ENCODE measurements around the gene CHST4. TPM values are rescaled to one million over a fixed set of nuclear protein-coding genes. Genes with fewer than 3 reads are reported as not detected.
A peak's percentile ranks its signal among the peaks of the same experiment; 100 is the strongest.

Gene CHST4
- total and polyA plus RNA-seq, 9 of the 15 experiments (the other 6 are each of a cell fraction or from before 2014, with no cell fraction given): 0.07 TPM; not detected in 8

GRCh38 chr16:71555230-71555891 is 29.1 kb downstream of the CHST4 start:
- no peak overlapping the region for H3K9ac ChIP-seq (ENCODE audit: insufficient read depth in 1 of 2, low read depth in 2 of 2, low read length in 2 of 2)
- no peak overlapping the region for H3K4me3 ChIP-seq
- FAIRE-seq (no peak), ATAC-seq (no peak), DNase-seq (ENCODE audit: extremely low read depth in 1 of 4, low spot score in 3 of 4) (no peak)
- TF ChIP-seq DMBX1 (CRISPR knock-in tag; IDR thresholded peaks at IDR 0.05; ENCODE audit: borderline replicate concordance): no peak
- TF ChIP-seq ZNF41 (CRISPR knock-in tag; conservative IDR thresholded peaks at IDR 0.05): 0 out of 2 replicates have a peak, but pooled peaks have one; percentile 50
- ChIA-PET POLR2A (interaction anchor here (0.8 kb wide), 1 partner anchor 11 kb away, joined by 4 read pairs; no protein-coding TSS in a partner anchor), CTCF (ENCODE audit: low intra/inter-chr PET ratio) (no interaction called here)
- H3K9me1 ChIP-seq (ENCODE audit: control insufficient read depth, insufficient read depth, low read length): no peaks in the 10 kb centered on the region
- no peaks in the 10 kb centered on the region for H3K79me2 ChIP-seq (ENCODE audit: control insufficient read depth, insufficient read depth, low read length)
- no peaks in the 10 kb centered on the region for H4K20me1 ChIP-seq (replicated peaks; ENCODE audit: control insufficient read depth, insufficient read depth, low read length)
- no peaks in the 10 kb centered on the region for H3K36me3 ChIP-seq (ENCODE audit: control insufficient read depth, insufficient read depth, low read length)
- WGBS (ENCODE audit: insufficient coverage, low coverage, missing lambda C conversion rate): 0% methylated on average over 1 of the region's 1 CpG
- H2AFZ ChIP-seq (ENCODE audit: low read depth, low read length): no peak overlapping the region
- no TSS peak for BruUV-seq (replicated peaks)
- no peaks in the 10 kb centered on the region for H3K4me1 ChIP-seq (replicated peaks in 1 of 2; ENCODE audit: control insufficient read depth in 2 of 2, insufficient read depth in 2 of 2, low read length in 2 of 2)
- in situ Hi-C loops (cut with MboI) (no loop called here), intact Hi-C loops (cut with micrococcal nuclease) (no loop called here)
- no peak overlapping the region for H3K4me2 ChIP-seq (ENCODE audit: insufficient read depth, low read length)
- no peak overlapping the region for H3K27ac ChIP-seq (ENCODE audit: extremely low read depth, low read depth, low read length)
- H3K9me3 ChIP-seq (replicated peaks; ENCODE audit: control insufficient read depth, insufficient read depth, low read depth, low read length): no peaks in the 10 kb centered on the region
- peaks cover 4 to 10% of the 10 kb centered on the region in 2 experiments; a peak in 2 of 5 replicates for H3K27me3 ChIP-seq (ENCODE audit: control insufficient read depth in 2 of 2, insufficient read depth in 2 of 2, low read length in 2 of 2)

- H3K27me3 ChIP-seq (ENCODE audit: control insufficient read depth in 2 of 2, insufficient read depth in 2 of 2, low read length in 2 of 2): peaks cover 4 to 10% of the 10 kb centered on the region in 2 experiments; a peak in 2 of 5 replicates
- H3K4me2 ChIP-seq (ENCODE audit: insufficient read depth, low read length): no peak overlapping the region
- ATAC-seq (no peak), FAIRE-seq (no peak), DNase-seq (ENCODE audit: extremely low read depth in 1 of 4, low spot score in 3 of 4) (no peak)
- in situ Hi-C loops (cut with MboI) (no loop called here), intact Hi-C loops (cut with micrococcal nuclease) (no loop called here)
- ChIA-PET CTCF (ENCODE audit: low intra/inter-chr PET ratio) (no interaction called here), POLR2A (no interaction called here)
- BruUV-seq (replicated peaks): no TSS peak
- no peak overlapping the region for H3K4me3 ChIP-seq
- no peak overlapping the region for H3K9ac ChIP-seq (ENCODE audit: insufficient read depth in 1 of 2, low read depth in 2 of 2, low read length in 2 of 2)
- no peaks in the 10 kb centered on the region for H3K79me2 ChIP-seq (ENCODE audit: control insufficient read depth, insufficient read depth, low read length)
- peak; percentile 72 for TF ChIP-seq ZNF121 (CRISPR knock-in tag; conservative IDR thresholded peaks at IDR 0.05)
- TF ChIP-seq U2AF1 (optimal IDR thresholded peaks at IDR 0.05; ENCODE audit: low read depth, low read length): no peak
- 0% methylated on average over 3 of the region's 3 CpGs for WGBS (ENCODE audit: insufficient coverage, low coverage, missing lambda C conversion rate)
- no peak overlapping the region for H3K27ac ChIP-seq (ENCODE audit: extremely low read depth, low read depth, low read length)
- H2AFZ ChIP-seq (ENCODE audit: low read depth, low read length): no peak overlapping the region
- no peaks in the 10 kb centered on the region for H3K9me3 ChIP-seq (replicated peaks; ENCODE audit: control insufficient read depth, insufficient read depth, low read depth, low read length)
- H4K20me1 ChIP-seq (replicated peaks; ENCODE audit: control insufficient read depth, insufficient read depth, low read length): no peaks in the 10 kb centered on the region
- H3K9me1 ChIP-seq (ENCODE audit: control insufficient read depth, insufficient read depth, low read length): no peaks in the 10 kb centered on the region
- no peaks in the 10 kb centered on the region for H3K36me3 ChIP-seq (ENCODE audit: control insufficient read depth, insufficient read depth, low read length)
- H3K4me1 ChIP-seq (replicated peaks in 1 of 2; ENCODE audit: control insufficient read depth in 2 of 2, insufficient read depth in 2 of 2, low read length in 2 of 2): no peaks in the 10 kb centered on the region
Observed at GRCh38 chr16:71557299-71557698, 31.1 kb downstream of the CHST4 start.

Measured in K562 (cell line).